GM12865 (cell line): ENCODE results near the gene PZP.

ENCODE experiments used
- DNase-seq: peaks from one replicate; pipeline ENCODE4 v3.0.0; 2010; ENCODE audit warnings: low read depth
- H3K4me3 ChIP-seq: 2 replicates; pipeline ENCODE4 v1.5.1; 2011; ENCODE audit warnings: mild to moderate bottlenecking, low read depth, low read length, control low read depth
- CTCF ChIP-seq: IDR thresholded peaks from 2 replicates; pipeline ENCODE4 v1.5.1; 2011; ENCODE audit warnings: low read length, control low read depth, low read depth, inconsistent platforms; ENCODE audit not compliant: insufficient read depth; ENCODE audit errors: missing control alignments

Gene PZP

GRCh38 chr12:9115731-9116559 lies 92.2 kb downstream of the PZP start, which contains the start of gene A2M:
TSS of gene A2M (minus strand) at chr12:9115919. CDS start at chr12:9115849, 70 bp downstream.
- TF ChIP-seq CTCF = no peak
- no peak within 1 kb of the TSS for H3K4me3 ChIP-seq
- DNase-seq = no peak

DNA sequence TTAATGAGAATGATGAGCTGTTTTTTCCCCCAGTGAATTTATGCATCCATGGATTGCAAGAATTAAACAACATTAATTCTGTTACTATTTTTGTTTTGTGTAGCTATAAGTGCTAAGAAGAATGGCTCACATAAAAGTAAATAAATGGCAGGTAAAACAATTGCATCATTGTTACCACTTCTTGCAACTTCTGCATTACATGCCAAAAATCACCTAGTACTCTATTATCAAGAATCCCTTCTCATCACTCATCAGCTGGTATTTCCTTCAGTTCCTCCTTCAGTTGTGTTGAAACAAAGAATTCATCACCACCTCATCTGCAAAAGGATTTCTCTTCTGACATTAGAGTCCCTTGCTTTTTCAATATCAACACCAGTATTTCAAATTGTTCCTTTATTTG lies 93.2 kb downstream of the PZP start:
- H3K4me3 ChIP-seq = no peak overlapping the region
- no peak for DNase-seq
- TF ChIP-seq CTCF = no peak

GRCh38 chr12:9113987-9114309 lies 94.2 kb downstream of the PZP start:
- H3K4me3 ChIP-seq = no peak overlapping the region
- TF ChIP-seq CTCF = no peak
- no peak for DNase-seq

GRCh38 chr12:9113296-9113986 lies 94.8 kb downstream of the PZP start:
- DNase-seq = no peak
- H3K4me3 ChIP-seq = no peak overlapping the region
- no peak for TF ChIP-seq CTCF

DNA sequence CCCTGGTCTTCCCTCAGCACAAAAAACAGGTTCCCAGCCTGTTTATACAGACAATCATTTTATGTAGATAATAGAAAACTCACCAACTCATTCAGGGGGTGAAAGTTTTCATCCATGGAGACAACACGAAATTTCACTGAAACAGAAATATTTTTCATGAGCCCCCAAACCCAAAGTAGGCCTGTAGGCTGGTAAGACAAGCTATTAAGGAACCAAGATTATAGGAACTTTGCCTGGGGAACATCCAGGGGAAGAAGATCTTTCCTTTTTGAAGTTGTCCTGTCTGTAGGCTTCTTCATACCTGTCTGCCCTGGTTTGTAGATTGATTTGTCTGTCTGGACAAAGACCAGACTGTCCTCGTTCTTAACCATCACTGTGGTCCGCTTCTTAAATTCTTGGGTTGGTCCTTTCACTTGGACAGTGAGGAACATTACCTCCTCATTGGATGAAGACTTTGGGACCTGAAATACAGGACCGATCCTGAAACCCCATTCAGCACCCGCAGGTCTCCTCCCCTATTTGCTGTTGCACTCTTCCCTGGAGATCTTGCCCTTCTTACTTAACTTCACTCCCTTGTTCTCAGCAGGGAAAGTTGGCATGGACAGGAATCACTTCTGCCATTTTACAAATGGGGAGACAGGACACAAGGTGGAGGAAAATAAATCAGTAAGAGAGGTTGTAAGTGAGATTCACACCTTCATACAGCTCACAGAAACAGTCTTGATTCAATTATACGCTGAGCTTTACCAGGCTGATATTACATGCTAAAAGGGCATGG lies 95.9 kb downstream of the PZP start:
- H3K4me3 ChIP-seq = no peak overlapping the region
- DNase-seq = no peak
- no peak for TF ChIP-seq CTCF

DNA sequence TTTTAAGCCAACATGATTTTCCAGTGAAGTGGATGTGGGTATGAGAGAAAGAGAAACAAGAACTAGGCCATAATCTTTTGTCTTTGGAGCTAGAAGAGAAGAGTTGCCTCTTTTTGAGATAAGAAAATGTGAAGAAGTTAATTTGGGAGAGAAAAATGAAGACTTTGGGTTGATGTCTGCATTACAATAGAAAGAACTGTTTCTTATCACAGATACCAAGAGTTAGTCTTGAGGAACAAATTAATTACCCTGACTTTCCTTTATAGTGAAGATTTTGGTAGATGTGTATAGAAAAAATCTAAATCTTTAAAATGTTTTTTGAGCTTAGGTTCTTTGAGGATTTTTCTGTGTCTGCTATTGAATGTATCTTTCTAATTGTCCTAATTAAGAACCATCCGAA lies 96.7 kb downstream of the PZP start:
- DNase-seq = no peak
- no peak for TF ChIP-seq CTCF
- H3K4me3 ChIP-seq = no peak overlapping the region
